CD4-positive, alpha-beta memory T cell (primary cell): ENCODE measurements around the gene SLF2. TPM values are rescaled to one million over a fixed set of nuclear protein-coding genes. Genes with fewer than 3 reads are reported as not detected.

Experiments used
- CTCF ChIA-PET: fragments of 350-600 bp; sonication (Branson Sonifier 250); formaldehyde crosslinking; loops from one replicate; lab custom pipeline; 2021; ENCODE audit warnings: inconsistent platforms; ENCODE audit not compliant: partially characterized antibody; lab: Charles Lee
- POLR2A ChIA-PET: fragments of 350-600 bp; sonication (Branson Sonifier 250); formaldehyde crosslinking; loops from one replicate; lab custom pipeline; 2021; ENCODE audit not compliant: partially characterized antibody; lab: Charles Lee
- DNase-seq, 5 donors: peaks; one replicate each; pipeline versions ENCODE4 v3.0.0 to v3.0.0-alpha.2; 2020 to 2022; ENCODE audit warnings: mixed read lengths in 1 of 5
- H3K27ac ChIP-seq: one replicate; pipeline ENCODE4 v1.7.0; 2013; ENCODE audit warnings: low read depth, low read length
- H3K27me3 ChIP-seq: 2 replicates; pipeline ENCODE4 v1.7.0; 2013; ENCODE audit warnings: mild to moderate bottlenecking, low read length, moderate library complexity; ENCODE audit not compliant: insufficient read depth
- H3K36me3 ChIP-seq: 2 replicates; pipeline ENCODE4 v1.7.0; 2013; ENCODE audit warnings: mild to moderate bottlenecking, low read length, moderate library complexity; ENCODE audit not compliant: insufficient read depth
- H3K4me1 ChIP-seq: 2 replicates; pipeline ENCODE4 v1.7.0; 2013; ENCODE audit warnings: mild to moderate bottlenecking, low read length, moderate library complexity; ENCODE audit not compliant: insufficient read depth
- H3K4me3 ChIP-seq, 2 donors: one replicate each; pipeline ENCODE4 v1.7.0; 2013; ENCODE audit warnings: low read length in 2 of 2, mild to moderate bottlenecking in 1 of 2
- H3K9me3 ChIP-seq, 2 donors: one replicate each; pipeline ENCODE4 v1.7.0; 2013; ENCODE audit warnings: low read length in 2 of 2, control low read depth in 1 of 2; ENCODE audit not compliant: control insufficient read depth in 1 of 2
- H3K27ac Mint-ChIP-seq, 7 donors: one replicate each; pipeline ENCODE4 v1.8.0; 2020 to 2021; ENCODE audit warnings: mixed read lengths in 7 of 7, mild to moderate bottlenecking in 6 of 7, inconsistent platforms in 3 of 7, moderate library complexity in 3 of 7
- H3K27me3 Mint-ChIP-seq, 2 donors: one replicate each; pipeline ENCODE4 v1.8.0; 2020 to 2021; ENCODE audit warnings: mixed read lengths in 2 of 2
- H3K36me3 Mint-ChIP-seq, 2 donors: one replicate each; pipeline ENCODE4 v1.8.0; 2020 to 2021; ENCODE audit warnings: mixed read lengths in 2 of 2, inconsistent platforms in 1 of 2, mild to moderate bottlenecking in 1 of 2
- H3K4me1 Mint-ChIP-seq, 4 donors: one replicate each; pipeline ENCODE4 v1.8.0; 2020 to 2021; ENCODE audit warnings: mixed read lengths in 4 of 4, mild to moderate bottlenecking in 1 of 4
- H3K4me3 Mint-ChIP-seq, 8 donors: one replicate each; pipeline ENCODE4 v1.8.0; 2020 to 2021; ENCODE audit warnings: mixed read lengths in 8 of 8, mild to moderate bottlenecking in 7 of 8, moderate library complexity in 6 of 8, inconsistent platforms in 3 of 8
- H3K9me3 Mint-ChIP-seq, 8 donors: one replicate each; pipeline ENCODE4 v1.8.0; 2020 to 2021; ENCODE audit warnings: mixed read lengths in 8 of 8, mild to moderate bottlenecking in 5 of 8, inconsistent platforms in 3 of 8, moderate library complexity in 1 of 8
- intact Hi-C: fragments of 100-400 bp; cut with micrococcal nuclease; formaldehyde crosslinking; loops from one replicate; pipeline ENCODE4 v1.15.1; 2023
- polyA plus RNA-seq, 2 donors: library from polyadenylated mRNA; unstranded; fragments of 300-500 nt; fragmentation: Illumina TruSeq; gene quantifications; one replicate each; pipeline ENCODE4 v1.2.3, GENCODE V29; 2021
- total RNA-seq, 2 experiments: library from RNA; stranded (reverse); gene quantifications; one replicate each; pipeline ENCODE4 v1.2.3, GENCODE V29; 2021

The SLF2 gene
- total and polyA plus RNA-seq, 4 experiments from 2014 or later: 5.9 to 49.3 (median 32.3) TPM

DNA sequence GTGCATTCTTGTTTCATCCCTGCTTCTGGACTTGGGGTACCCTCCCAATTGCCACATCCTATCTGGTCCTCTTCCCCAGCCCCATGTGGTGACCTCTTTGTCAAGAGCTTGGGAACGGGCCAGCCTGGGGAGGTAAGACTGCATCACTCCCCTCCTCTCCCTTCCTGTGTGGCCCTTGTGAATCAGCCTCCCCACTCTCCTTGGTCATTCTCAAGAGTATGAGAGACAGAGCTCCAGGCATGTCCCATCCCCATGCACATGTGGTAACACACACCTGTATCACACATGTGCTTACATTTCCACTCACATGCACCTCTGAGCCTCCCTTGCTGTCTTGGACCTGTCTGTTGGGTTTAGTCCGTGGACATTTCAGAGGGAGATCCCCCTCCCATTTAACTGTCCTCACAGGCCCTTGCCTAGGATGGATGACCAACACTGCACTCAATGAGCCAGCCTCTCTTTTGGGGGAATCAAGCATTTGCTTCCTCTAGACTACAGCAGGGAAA, 72.0 kb downstream of the SLF2 start:
- Histone ChIP-seq H3K9me3 (no peaks in the 10 kb centered on the region), H3K4me1 (peaks cover 25% of the 10 kb centered on the region), H3K36me3 (peaks cover 13% of the 10 kb centered on the region), H3K27ac (no peak overlapping the region), H3K4me3 (no peak overlapping the region), H3K27me3 (no peaks in the 10 kb centered on the region)
- DNase-seq: no peak
- Mint-ChIP-seq H3K27me3 (no peaks in the 10 kb centered on the region), H3K4me3 (peak overlapping the region in 1 of 8 donors; percentile 3), H3K9me3 (no peaks in the 10 kb centered on the region), H3K4me1 (peaks cover 11 to 39% (median 25%) of the 10 kb centered on the region in 4 donors), H3K27ac (no peak overlapping the region), H3K36me3 (peaks cover 21 to 51% of the 10 kb centered on the region in 2 donors)
- POLR2A ChIA-PET: interaction anchor here (6.4 kb wide), 1 partner anchor 13 kb away, joined by 84 read pairs; the partner anchor contains the start of gene LZTS2
- intact Hi-C loops: no loop called here
- CTCF ChIA-PET: interaction anchor here (1.7 to 5.1 kb wide), 2 partner anchors 13 to 66 kb away, joined by 5 to 46 read pairs; no protein-coding TSS in a partner anchor

- DNase-seq: no peak
- ChIA-PET CTCF (interaction anchor here (1.0 to 5.1 kb wide), 3 partner anchors 12 to 65 kb away, joined by 3 to 46 read pairs (median 5); no protein-coding TSS in a partner anchor), POLR2A (interaction anchor here (6.4 kb wide), 1 partner anchor 13 kb away, joined by 84 read pairs; the partner anchor contains the start of gene LZTS2)
- H3K4me1 Mint-ChIP-seq: peaks cover 12 to 42% (median 26%) of the 10 kb centered on the region in 4 donors
- Histone ChIP-seq H3K4me1 (peaks cover 25% of the 10 kb centered on the region), H3K27me3 (no peaks in the 10 kb centered on the region), H3K4me3 (no peak overlapping the region), H3K9me3 (no peaks in the 10 kb centered on the region), H3K27ac (no peak overlapping the region), H3K36me3 (peaks cover 14% of the 10 kb centered on the region)
- intact Hi-C loops: no loop called here
- H3K4me3 Mint-ChIP-seq: peak overlapping the region in 6 of 8 donors; percentile 51 to 98 (median 92)
- H3K27me3 Mint-ChIP-seq: no peaks in the 10 kb centered on the region
- H3K36me3 Mint-ChIP-seq: peaks cover 23 to 49% of the 10 kb centered on the region in 2 donors
- H3K27ac Mint-ChIP-seq: peak overlapping the region in 2 of 7 donors; percentile 13 to 66
- H3K9me3 Mint-ChIP-seq: no peaks in the 10 kb centered on the region
Observed at GRCh38 chr10:100985336-100985735, 72.6 kb downstream of the SLF2 start.

- ChIA-PET CTCF (interaction anchor here (0.8 to 5.1 kb wide), 2 partner anchors 11 to 55 kb away, joined by 3 to 46 read pairs; no protein-coding TSS in a partner anchor), POLR2A (interaction anchor here (0.6 to 6.4 kb wide), 5 partner anchors 11 to 74 kb away, joined by 3 to 84 read pairs (median 7); partner anchors contain the start of genes LZTS2, PDZD7, SFXN3 and SLF2)
- Mint-ChIP-seq H3K4me1 (peaks cover 16 to 44% (median 32%) of the 10 kb centered on the region in 4 donors), H3K9me3 (no peaks in the 10 kb centered on the region), H3K27ac (peak overlapping the region in 2 of 7 donors; percentile 91 to 97), H3K27me3 (no peaks in the 10 kb centered on the region), H3K36me3 (peaks cover 33 to 49% of the 10 kb centered on the region in 2 donors), H3K4me3 (peak overlapping the region; percentile 85 to 98 (median 94))
- no peak for DNase-seq
- no peaks in the 10 kb centered on the region for H3K27me3 ChIP-seq
- intact Hi-C loops: loop anchor here (2.0 kb wide), 2 partner anchors 44 to 74 kb away; partner anchors contain the start of genes PDZD7, SFXN3 and SLF2
- H3K36me3 ChIP-seq: peaks cover 23% of the 10 kb centered on the region
- H3K4me1 ChIP-seq: peaks cover 25% of the 10 kb centered on the region
- peak overlapping the region; percentile 71 for H3K27ac ChIP-seq
- peak overlapping the region; percentile 67 to 91 for H3K4me3 ChIP-seq
- no peaks in the 10 kb centered on the region for H3K9me3 ChIP-seq
Observed at GRCh38 chr10:100986623-100986951, 73.8 kb downstream of the SLF2 start.

DNA sequence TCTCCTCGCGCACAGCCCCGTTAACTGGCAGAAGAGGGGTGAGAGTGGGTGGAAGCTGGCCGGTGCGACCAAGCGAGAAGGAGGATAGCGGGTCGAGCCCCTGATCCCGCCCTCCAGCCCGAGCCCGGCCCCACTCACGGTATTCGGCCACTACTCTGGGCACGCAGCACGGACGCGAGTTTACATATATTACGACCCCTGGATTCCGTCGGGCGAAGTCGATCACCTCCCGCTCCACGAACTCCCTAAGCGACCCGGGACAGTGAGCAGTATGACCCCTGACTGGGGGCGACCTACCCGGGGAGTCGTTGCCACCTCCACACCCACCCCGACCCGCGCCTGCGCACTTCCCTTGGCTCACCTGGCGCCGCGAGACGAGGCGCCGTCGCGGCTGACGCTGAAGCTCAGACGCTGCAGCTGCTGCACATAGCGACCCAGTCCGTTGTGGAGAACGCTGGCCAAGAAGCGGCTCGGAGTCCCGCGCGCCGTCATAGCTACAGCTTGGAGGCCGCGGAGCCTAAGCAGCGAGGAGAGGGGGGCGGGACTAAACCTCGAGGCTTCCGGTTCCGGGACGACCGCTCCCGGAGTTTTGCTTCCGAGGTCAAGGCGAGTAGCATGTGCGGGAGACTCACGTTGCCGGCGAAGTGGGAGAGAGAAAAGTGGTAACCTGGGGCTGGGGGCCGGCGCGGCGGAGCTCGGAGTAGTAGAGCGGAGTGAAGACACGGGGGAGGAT, 74.4 kb downstream of the SLF2 start, which contains the start of the genes MRPL43 and TWNK:
Gene MRPL43 (minus strand): TSS at position 546 of the 733 bp plus-strand sequence. CDS start 54 bp downstream, at position 492.
Gene TWNK (plus strand): TSS at position 592 of the 733 bp plus-strand sequence. CDS start 668 bp downstream, outside the sequence.
- H3K36me3 Mint-ChIP-seq: peaks cover 30 to 47% of the 10 kb centered on the region in 2 donors
- Histone ChIP-seq H3K9me3 (no peaks in the 10 kb centered on the region), H3K27ac (peak within 1 kb of the TSS; percentile 71), H3K27me3 (no peaks in the 10 kb centered on the region), H3K4me1 (peaks cover 25% of the 10 kb centered on the region), H3K4me3 (peak within 1 kb of the TSS; percentile 67 to 91), H3K36me3 (peaks cover 23% of the 10 kb centered on the region)
- intact Hi-C loops: loop anchor here (1.0 to 2.0 kb wide), 3 partner anchors 10 to 74 kb away; partner anchors contain the start of genes PDZD7, SFXN3 and SLF2
- H3K27ac Mint-ChIP-seq: peak within 1 kb of the TSS; percentile 41 to 97 (median 92)
- ChIA-PET CTCF (interaction anchor here (0.8 to 5.1 kb wide), 4 partner anchors 10 to 54 kb away, joined by 3 to 46 read pairs (median 5); partner anchors contain the start of genes PDZD7 and SFXN3), POLR2A (interaction anchor here (0.6 to 6.4 kb wide), 5 partner anchors 11 to 74 kb away, joined by 3 to 84 read pairs (median 7); partner anchors contain the start of genes LZTS2, PDZD7, SFXN3 and SLF2)
- no peaks in the 10 kb centered on the region for H3K9me3 Mint-ChIP-seq
- peak; percentile 83 to 90 (median 86) for DNase-seq
- peaks cover 16 to 44% (median 32%) of the 10 kb centered on the region in 4 donors for H3K4me1 Mint-ChIP-seq
- H3K27me3 Mint-ChIP-seq: no peaks in the 10 kb centered on the region
- peak within 1 kb of the TSS; percentile 85 to 98 (median 94) for H3K4me3 Mint-ChIP-seq

DNA sequence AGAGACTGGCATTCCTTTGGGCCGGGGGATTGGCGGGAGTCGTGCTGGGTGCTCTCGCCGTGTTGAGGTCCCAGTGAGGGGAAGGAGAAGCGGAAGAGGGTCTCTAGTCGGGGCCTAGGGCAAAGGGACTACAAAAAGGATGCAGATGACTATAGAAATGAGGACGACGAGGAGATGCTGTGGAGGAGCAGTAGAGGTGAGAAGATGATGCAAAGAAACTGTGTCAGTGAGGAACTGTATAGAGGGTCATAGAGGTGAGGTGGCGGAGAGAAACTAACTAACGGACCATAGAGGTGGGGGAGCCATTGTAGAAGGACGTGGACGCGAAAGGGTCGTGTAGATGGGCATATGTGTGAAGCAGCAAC, 74.9 kb downstream of the SLF2 start:
- H3K36me3 ChIP-seq: peaks cover 23% of the 10 kb centered on the region
- no peaks in the 10 kb centered on the region for H3K27me3 Mint-ChIP-seq

GRCh38 chr10:100988166-100988565, 75.4 kb downstream of the SLF2 start:
- no peaks in the 10 kb centered on the region for H3K9me3 ChIP-seq
- H3K27me3 ChIP-seq: no peaks in the 10 kb centered on the region
- CTCF ChIA-PET: interaction anchor here (2.3 to 12.0 kb wide), 3 partner anchors 9 to 29 kb away, joined by 6 to 171 read pairs (median 46); no protein-coding TSS in a partner anchor
- H3K4me3 ChIP-seq: peak overlapping the region; percentile 67 to 91
- Mint-ChIP-seq H3K36me3 (peaks cover 22 to 44% of the 10 kb centered on the region in 2 donors), H3K27me3 (no peaks in the 10 kb centered on the region), H3K9me3 (no peaks in the 10 kb centered on the region), H3K4me1 (peaks cover 16 to 44% (median 30%) of the 10 kb centered on the region in 4 donors), H3K4me3 (peak overlapping the region; percentile 85 to 98 (median 94)), H3K27ac (peak overlapping the region in 2 of 7 donors; percentile 41 to 97)
- intact Hi-C loops: no loop called here
- peak overlapping the region; percentile 71 for H3K27ac ChIP-seq
- no peak for DNase-seq
- peaks cover 25% of the 10 kb centered on the region for H3K4me1 ChIP-seq
- POLR2A ChIA-PET: interaction anchor here (1.1 to 6.4 kb wide), 3 partner anchors 10 to 75 kb away, joined by 3 to 84 read pairs (median 7); partner anchors contain the start of genes LZTS2, PDZD7, SFXN3 and SLF2
- H3K36me3 ChIP-seq: peaks cover 23% of the 10 kb centered on the region

More for the DNA sequence above, 74.9 kb downstream of the SLF2 start:
- Histone ChIP-seq H3K27ac (peak overlapping the region; percentile 71), H3K9me3 (no peaks in the 10 kb centered on the region), H3K4me3 (peak overlapping the region; percentile 67 to 91), H3K27me3 (no peaks in the 10 kb centered on the region), H3K4me1 (peaks cover 25% of the 10 kb centered on the region)
- H3K9me3 Mint-ChIP-seq: no peaks in the 10 kb centered on the region
- no peak for DNase-seq
- H3K27ac Mint-ChIP-seq: peak overlapping the region; percentile 41 to 97 (median 92)
- peaks cover 24 to 44% of the 10 kb centered on the region in 2 donors for H3K36me3 Mint-ChIP-seq
- CTCF ChIA-PET: interaction anchor here (0.8 to 12.0 kb wide), 4 partner anchors 10 to 43 kb away, joined by 4 to 171 read pairs (median 26); partner anchors contain the start of genes PDZD7 and SFXN3
- H3K4me3 Mint-ChIP-seq: peak overlapping the region; percentile 85 to 98 (median 94)
- POLR2A ChIA-PET: interaction anchor here (1.3 to 6.4 kb wide), 4 partner anchors 10 to 75 kb away, joined by 6 to 84 read pairs (median 8); partner anchors contain the start of genes LZTS2, PDZD7, SFXN3 and SLF2
- intact Hi-C loops: loop anchor here (1.0 to 2.0 kb wide), 3 partner anchors 10 to 75 kb away; partner anchors contain the start of genes PDZD7, SFXN3 and SLF2
- peaks cover 16 to 44% (median 31%) of the 10 kb centered on the region in 4 donors for H3K4me1 Mint-ChIP-seq
